ENCODE data around the gene HTRA2. TPM values are rescaled to one million over a fixed set of nuclear protein-coding genes. Genes with fewer than 3 reads are reported as not detected.

The HTRA2 gene
- total and polyA plus RNA-seq, 9 of the 15 experiments (the other 6 are each of a cell fraction or from before 2014, with no cell fraction given), result 54.2 to 71.2 (median 65.8) TPM

- peaks cover 6 to 10% of the 10 kb centered on the region in 2 experiments; a peak in 3 of 5 replicates for H3K4me1 ChIP-seq (replicated peaks in 1 of 2; ENCODE audit: control insufficient read depth in 2 of 2, insufficient read depth in 2 of 2, low read length in 2 of 2)
- H4K20me1 ChIP-seq (replicated peaks; ENCODE audit: control insufficient read depth, insufficient read depth, low read length), result no peaks in the 10 kb centered on the region
- no peak overlapping the region; the same call in 2 of the 3 replicates for H3K27ac ChIP-seq (ENCODE audit: extremely low read depth, low read depth, low read length)
- no peaks in the 10 kb centered on the region for H3K79me2 ChIP-seq (ENCODE audit: control insufficient read depth, insufficient read depth, low read length)
- H3K9ac ChIP-seq (ENCODE audit: insufficient read depth in 1 of 2, low read depth in 2 of 2, low read length in 2 of 2), result peak overlapping the region in 1 of 2 experiments; percentile 12; a peak in 1 of 4 replicates
- peaks cover 0 to 16% of the 10 kb centered on the region in 2 experiments; a peak in 3 of 5 replicates for H3K27me3 ChIP-seq (ENCODE audit: control insufficient read depth in 2 of 2, insufficient read depth in 2 of 2, low read length in 2 of 2)
- TF ChIP-seq ZNF263 (CRISPR knock-in tag; IDR thresholded peaks at IDR 0.05; ENCODE audit: borderline replicate concordance), result peak; percentile 37; the same call in 1 of the 2 replicates
- TF ChIP-seq NFE2 (IDR thresholded peaks at IDR 0.05; ENCODE audit: low read depth), result 0 out of 2 replicates have a peak, but pooled peaks have one; percentile 19
- TF ChIP-seq GMEB1 (CRISPR knock-in tag; IDR thresholded peaks at IDR 0.05), result no peak
- peak overlapping the region; percentile 64 for H2AFZ ChIP-seq (ENCODE audit: low read depth, low read length)
- FAIRE-seq (no peak), DNase-seq (ENCODE audit: extremely low read depth in 1 of 4, low spot score in 3 of 4) (no peak), ATAC-seq (no peak)
- intact Hi-C loops (cut with micrococcal nuclease) (no loop called here), in situ Hi-C loops (cut with MboI) (no loop called here)
- no peak overlapping the region for H3K4me3 ChIP-seq
- H3K36me3 ChIP-seq (ENCODE audit: control insufficient read depth, insufficient read depth, low read length), result peaks cover 4% of the 10 kb centered on the region; the same call in 1 of the 3 replicates
- WGBS (ENCODE audit: insufficient coverage, low coverage, missing lambda C conversion rate), result 59% methylated on average over 7 of the region's 7 CpGs
- POLR2A ChIA-PET, result interaction anchor here (0.7 kb wide), 1 partner anchor 1915 kb away, joined by 3 read pairs; no protein-coding TSS in a partner anchor
- H3K4me2 ChIP-seq (ENCODE audit: insufficient read depth, low read length), result no peak overlapping the region
- CTCF ChIA-PET (ENCODE audit: low intra/inter-chr PET ratio), result no interaction called here
- no peaks in the 10 kb centered on the region for H3K9me1 ChIP-seq (ENCODE audit: control insufficient read depth, insufficient read depth, low read length)
- H3K9me3 ChIP-seq (replicated peaks; ENCODE audit: control insufficient read depth, insufficient read depth, low read depth, low read length), result no peaks in the 10 kb centered on the region
- BruUV-seq (replicated peaks), result no TSS peak
Measured at GRCh38 chr2:74562126-74562775, 32.5 kb downstream of the HTRA2 start.

Measured in K562 (cell line).